Type B pancreatic cell (in vitro differentiated cells): ENCODE results near the gene UNG. TPM values are rescaled to one million over a fixed set of nuclear protein-coding genes. Genes with fewer than 3 reads are reported as not detected.

Experiments
- DNase-seq: peaks from one replicate; pipeline ENCODE4 v3.0.0; 2021; ENCODE audit warnings: mixed read lengths; ENCODE audit not compliant: unreplicated experiment; ENCODE audit errors: extremely low spot score
- H3K27ac Mint-ChIP-seq: 2 replicates; pipeline ENCODE4 v1.8.0; 2021; ENCODE audit warnings: mild to moderate bottlenecking, mixed read lengths
- H3K27me3 Mint-ChIP-seq: 2 replicates; pipeline ENCODE4 v1.8.0; 2021; ENCODE audit warnings: mixed read lengths
- H3K36me3 Mint-ChIP-seq: 2 replicates; pipeline ENCODE4 v1.8.0; 2021; ENCODE audit warnings: mixed read lengths
- H3K4me1 Mint-ChIP-seq: one replicate; pipeline ENCODE4 v1.8.0; 2021; ENCODE audit warnings: mixed read lengths; ENCODE audit not compliant: unreplicated experiment
- H3K4me3 Mint-ChIP-seq: 2 replicates; pipeline ENCODE4 v1.8.0; 2021; ENCODE audit warnings: mild to moderate bottlenecking, mixed read lengths
- H3K9me3 Mint-ChIP-seq: 2 replicates; pipeline ENCODE4 v1.8.0; 2021; ENCODE audit warnings: mixed read lengths
- total RNA-seq: library from RNA; stranded (reverse); gene quantifications from 2 replicates; pipeline ENCODE4 v1.2.1, GENCODE V29; 2021; ENCODE audit warnings: low replicate concordance
- TF ChIP-seq, protein P1 (sequence below): fragments of 200-600 bp; sonication (generic); conservative IDR thresholded peaks from 2 replicates; pipeline ENCODE4 v1.5.0; 2021; ENCODE audit warnings: antibody characterized with exemption, mild to moderate bottlenecking

Gene UNG
- total RNA-seq, 1 donor from 2014 or later: 63.0 TPM

DNA sequence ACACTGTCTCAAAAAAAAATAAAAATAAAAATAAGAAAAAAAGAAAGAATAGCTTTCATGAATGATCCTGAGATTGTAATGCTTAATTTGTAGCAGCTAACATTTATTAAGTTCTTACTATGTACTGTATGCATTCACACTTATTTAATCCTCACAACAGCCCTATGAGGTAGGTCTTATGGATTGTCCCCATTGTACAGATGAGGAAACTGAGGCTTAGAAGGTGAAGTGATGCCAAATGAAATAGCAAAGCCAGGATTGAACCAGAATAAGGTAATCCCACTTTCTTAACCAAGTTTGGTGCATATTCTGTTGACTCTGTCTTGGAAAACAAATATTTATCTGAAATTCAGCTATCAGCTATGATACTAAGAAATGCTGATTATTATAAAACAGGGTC, 42.9 kb upstream of the UNG start:
- H3K36me3 Mint-ChIP-seq: no peaks in the 10 kb centered on the region
- H3K27me3 Mint-ChIP-seq: no peaks in the 10 kb centered on the region
- no peak overlapping the region for H3K4me3 Mint-ChIP-seq
- TF ChIP-seq, protein P1, sequence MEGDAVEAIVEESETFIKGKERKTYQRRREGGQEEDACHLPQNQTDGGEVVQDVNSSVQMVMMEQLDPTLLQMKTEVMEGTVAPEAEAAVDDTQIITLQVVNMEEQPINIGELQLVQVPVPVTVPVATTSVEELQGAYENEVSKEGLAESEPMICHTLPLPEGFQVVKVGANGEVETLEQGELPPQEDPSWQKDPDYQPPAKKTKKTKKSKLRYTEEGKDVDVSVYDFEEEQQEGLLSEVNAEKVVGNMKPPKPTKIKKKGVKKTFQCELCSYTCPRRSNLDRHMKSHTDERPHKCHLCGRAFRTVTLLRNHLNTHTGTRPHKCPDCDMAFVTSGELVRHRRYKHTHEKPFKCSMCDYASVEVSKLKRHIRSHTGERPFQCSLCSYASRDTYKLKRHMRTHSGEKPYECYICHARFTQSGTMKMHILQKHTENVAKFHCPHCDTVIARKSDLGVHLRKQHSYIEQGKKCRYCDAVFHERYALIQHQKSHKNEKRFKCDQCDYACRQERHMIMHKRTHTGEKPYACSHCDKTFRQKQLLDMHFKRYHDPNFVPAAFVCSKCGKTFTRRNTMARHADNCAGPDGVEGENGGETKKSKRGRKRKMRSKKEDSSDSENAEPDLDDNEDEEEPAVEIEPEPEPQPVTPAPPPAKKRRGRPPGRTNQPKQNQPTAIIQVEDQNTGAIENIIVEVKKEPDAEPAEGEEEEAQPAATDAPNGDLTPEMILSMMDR: no peak
- no peaks in the 10 kb centered on the region for H3K9me3 Mint-ChIP-seq
- DNase-seq: no peak
- H3K27ac Mint-ChIP-seq: no peak overlapping the region
- H3K4me1 Mint-ChIP-seq: peaks cover 14% of the 10 kb centered on the region

DNA sequence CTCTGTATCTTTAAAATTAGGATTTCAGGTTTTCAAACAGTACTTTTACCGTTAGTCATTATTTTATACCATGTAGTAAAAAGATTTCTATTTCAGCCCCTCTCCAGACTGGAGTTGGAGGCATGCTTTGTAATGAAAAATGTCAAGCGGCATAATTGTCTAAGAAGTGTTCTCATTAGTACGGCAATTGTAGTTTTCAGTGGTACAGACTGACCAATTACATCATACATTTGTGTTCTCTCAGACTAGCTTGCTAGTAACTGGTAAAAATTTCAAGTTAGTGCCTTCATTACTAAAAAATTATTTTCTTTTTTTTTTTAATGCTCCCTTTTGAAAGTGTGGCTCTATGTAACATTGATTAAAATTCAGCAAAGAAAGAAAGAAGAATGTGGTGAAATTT, 40.5 kb upstream of the UNG start:
- DNase-seq: no peak
- TF ChIP-seq, protein P1: no peak
- H3K36me3 Mint-ChIP-seq: no peaks in the 10 kb centered on the region
- H3K27me3 Mint-ChIP-seq: no peaks in the 10 kb centered on the region
- peaks cover 13% of the 10 kb centered on the region for H3K4me1 Mint-ChIP-seq
- no peak overlapping the region for H3K27ac Mint-ChIP-seq
- H3K9me3 Mint-ChIP-seq: no peaks in the 10 kb centered on the region
- H3K4me3 Mint-ChIP-seq: no peak overlapping the region

GRCh38 chr12:109057376-109057775, 40.0 kb upstream of the UNG start:
- no peak overlapping the region for H3K4me3 Mint-ChIP-seq
- no peaks in the 10 kb centered on the region for H3K9me3 Mint-ChIP-seq
- no peaks in the 10 kb centered on the region for H3K27me3 Mint-ChIP-seq
- no peak for DNase-seq
- no peaks in the 10 kb centered on the region for H3K36me3 Mint-ChIP-seq
- no peak overlapping the region for H3K27ac Mint-ChIP-seq
- TF ChIP-seq, protein P1: no peak
- H3K4me1 Mint-ChIP-seq: peaks cover 8% of the 10 kb centered on the region

- Mint-ChIP-seq H3K27me3 (no peaks in the 10 kb centered on the region), H3K4me3 (no peak overlapping the region), H3K27ac (no peak overlapping the region), H3K9me3 (no peaks in the 10 kb centered on the region), H3K36me3 (peaks cover 5% of the 10 kb centered on the region), H3K4me1 (peaks cover 3% of the 10 kb centered on the region)
- DNase-seq: no peak
- TF ChIP-seq, protein P1: no peak
Observed at GRCh38 chr12:109058773-109059172, 38.6 kb upstream of the UNG start.

- Mint-ChIP-seq H3K9me3 (no peaks in the 10 kb centered on the region), H3K27me3 (no peaks in the 10 kb centered on the region), H3K36me3 (peaks cover 13% of the 10 kb centered on the region), H3K4me3 (no peak overlapping the region), H3K27ac (no peak overlapping the region), H3K4me1 (peaks cover 1% of the 10 kb centered on the region)
- no peak for DNase-seq
- TF ChIP-seq, protein P1: no peak
Observed at GRCh38 chr12:109064143-109064542, 33.3 kb upstream of the UNG start.
